ENCODE results near the gene FBXW8. TPM values are rescaled to one million over a fixed set of nuclear protein-coding genes. Genes with fewer than 3 reads are reported as not detected.

FBXW8 gene, protein sequence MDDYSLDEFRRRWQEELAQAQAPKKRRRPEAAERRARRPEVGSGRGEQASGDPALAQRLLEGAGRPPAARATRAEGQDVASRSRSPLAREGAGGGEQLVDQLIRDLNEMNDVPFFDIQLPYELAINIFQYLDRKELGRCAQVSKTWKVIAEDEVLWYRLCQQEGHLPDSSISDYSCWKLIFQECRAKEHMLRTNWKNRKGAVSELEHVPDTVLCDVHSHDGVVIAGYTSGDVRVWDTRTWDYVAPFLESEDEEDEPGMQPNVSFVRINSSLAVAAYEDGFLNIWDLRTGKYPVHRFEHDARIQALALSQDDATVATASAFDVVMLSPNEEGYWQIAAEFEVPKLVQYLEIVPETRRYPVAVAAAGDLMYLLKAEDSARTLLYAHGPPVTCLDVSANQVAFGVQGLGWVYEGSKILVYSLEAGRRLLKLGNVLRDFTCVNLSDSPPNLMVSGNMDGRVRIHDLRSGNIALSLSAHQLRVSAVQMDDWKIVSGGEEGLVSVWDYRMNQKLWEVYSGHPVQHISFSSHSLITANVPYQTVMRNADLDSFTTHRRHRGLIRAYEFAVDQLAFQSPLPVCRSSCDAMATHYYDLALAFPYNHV
- total RNA-seq: 16.4 TPM
- long read RNA-seq, full-length matches to known transcripts: 12 of 32 reads
- long read RNA-seq, partial matches to known transcripts: 2 of 32 reads
- long read RNA-seq, other reads (novel, unspliced or antisense): 18 of 32 reads

DNA sequence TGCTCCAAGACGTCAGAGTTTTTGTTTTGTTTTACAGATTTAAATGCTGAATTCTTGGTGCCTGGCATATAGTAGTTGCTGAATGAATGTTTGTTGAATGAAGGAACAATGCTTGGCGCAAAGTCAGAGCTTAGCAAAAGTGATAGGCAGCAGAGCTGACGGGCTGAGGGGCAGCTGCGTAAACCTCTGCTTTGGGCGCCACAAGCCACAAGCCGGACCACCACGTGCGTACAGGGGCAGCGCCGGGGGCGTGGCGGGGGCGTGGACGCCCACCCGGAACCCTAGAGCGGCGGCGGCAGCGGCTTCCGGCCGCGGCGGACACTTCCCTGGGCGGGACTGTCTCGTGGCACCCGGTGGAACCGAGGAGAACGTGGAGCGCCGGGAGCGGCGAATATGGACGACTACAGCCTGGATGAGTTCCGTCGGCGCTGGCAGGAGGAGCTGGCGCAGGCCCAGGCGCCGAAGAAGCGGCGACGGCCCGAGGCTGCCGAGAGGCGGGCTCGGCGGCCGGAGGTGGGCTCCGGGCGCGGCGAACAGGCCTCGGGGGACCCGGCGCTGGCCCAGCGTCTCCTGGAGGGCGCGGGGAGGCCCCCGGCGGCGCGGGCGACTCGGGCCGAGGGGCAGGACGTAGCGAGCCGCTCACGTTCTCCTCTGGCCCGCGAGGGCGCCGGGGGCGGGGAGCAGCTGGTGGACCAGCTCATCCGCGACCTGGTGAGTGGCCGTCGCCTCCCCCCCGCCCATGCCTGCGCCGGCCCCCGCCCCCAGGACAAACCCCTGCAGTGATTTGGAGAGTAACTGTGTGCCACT is at the start of gene FBXW8:
Gene FBXW8 (plus strand): TSS at position 306 of the 807 bp plus-strand sequence. CDS start 88 bp downstream, at position 394.
- H3K27me3 ChIP-seq (ENCODE audit: low read depth): no peaks in the 10 kb centered on the region
- peak; percentile 95 to 96 for ATAC-seq
- intact Hi-C loops (cut with DNase I): no loop called here

DNA sequence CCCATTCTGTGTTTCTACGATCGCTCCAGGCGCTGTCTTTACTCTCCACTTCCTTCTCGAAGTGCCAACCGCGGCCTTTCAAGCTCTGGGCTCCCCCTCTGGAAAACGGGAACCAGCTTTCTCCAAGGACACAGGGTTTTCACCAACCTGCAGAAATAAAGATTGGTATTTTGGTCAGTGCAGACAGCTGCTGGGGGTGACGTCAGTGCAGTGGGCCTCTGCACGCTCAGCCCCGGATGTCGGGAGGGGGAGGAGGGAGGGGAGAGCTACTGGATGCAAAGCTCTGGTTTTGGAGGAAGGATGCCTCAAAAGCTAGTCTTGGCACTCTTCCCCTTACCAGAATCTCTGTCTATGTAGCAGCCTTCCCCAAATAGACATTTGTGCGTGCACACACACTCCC is 49.4 kb upstream of the FBXW8 start:
- no peaks in the 10 kb centered on the region for H3K36me3 ChIP-seq
- ATAC-seq (no peak), DNase-seq (no peak)
- no peaks in the 10 kb centered on the region for H3K4me1 ChIP-seq
- H3K27ac ChIP-seq: no peak overlapping the region
- no peaks in the 10 kb centered on the region for H3K9me3 ChIP-seq
- intact Hi-C loops (cut with DNase I): no loop called here
- TF ChIP-seq, protein P1, sequence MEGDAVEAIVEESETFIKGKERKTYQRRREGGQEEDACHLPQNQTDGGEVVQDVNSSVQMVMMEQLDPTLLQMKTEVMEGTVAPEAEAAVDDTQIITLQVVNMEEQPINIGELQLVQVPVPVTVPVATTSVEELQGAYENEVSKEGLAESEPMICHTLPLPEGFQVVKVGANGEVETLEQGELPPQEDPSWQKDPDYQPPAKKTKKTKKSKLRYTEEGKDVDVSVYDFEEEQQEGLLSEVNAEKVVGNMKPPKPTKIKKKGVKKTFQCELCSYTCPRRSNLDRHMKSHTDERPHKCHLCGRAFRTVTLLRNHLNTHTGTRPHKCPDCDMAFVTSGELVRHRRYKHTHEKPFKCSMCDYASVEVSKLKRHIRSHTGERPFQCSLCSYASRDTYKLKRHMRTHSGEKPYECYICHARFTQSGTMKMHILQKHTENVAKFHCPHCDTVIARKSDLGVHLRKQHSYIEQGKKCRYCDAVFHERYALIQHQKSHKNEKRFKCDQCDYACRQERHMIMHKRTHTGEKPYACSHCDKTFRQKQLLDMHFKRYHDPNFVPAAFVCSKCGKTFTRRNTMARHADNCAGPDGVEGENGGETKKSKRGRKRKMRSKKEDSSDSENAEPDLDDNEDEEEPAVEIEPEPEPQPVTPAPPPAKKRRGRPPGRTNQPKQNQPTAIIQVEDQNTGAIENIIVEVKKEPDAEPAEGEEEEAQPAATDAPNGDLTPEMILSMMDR (IDR thresholded peaks at IDR 0.05): no peak
- H3K27me3 ChIP-seq (ENCODE audit: low read depth): peaks cover 10% of the 10 kb centered on the region
- no peak overlapping the region for H3K4me3 ChIP-seq

More for the DNA sequence above, at the start of gene FBXW8:
- Histone ChIP-seq H3K4me1 (peaks cover 10% of the 10 kb centered on the region), H3K4me3 (peak within 1 kb of the TSS; percentile 80), H3K36me3 (no peaks in the 10 kb centered on the region), H3K9me3 (no peaks in the 10 kb centered on the region), H3K27ac (peak within 1 kb of the TSS; percentile 80)
- TF ChIP-seq, protein P1 (IDR thresholded peaks at IDR 0.05): no peak
- DNase-seq: peak; percentile 85

DNA sequence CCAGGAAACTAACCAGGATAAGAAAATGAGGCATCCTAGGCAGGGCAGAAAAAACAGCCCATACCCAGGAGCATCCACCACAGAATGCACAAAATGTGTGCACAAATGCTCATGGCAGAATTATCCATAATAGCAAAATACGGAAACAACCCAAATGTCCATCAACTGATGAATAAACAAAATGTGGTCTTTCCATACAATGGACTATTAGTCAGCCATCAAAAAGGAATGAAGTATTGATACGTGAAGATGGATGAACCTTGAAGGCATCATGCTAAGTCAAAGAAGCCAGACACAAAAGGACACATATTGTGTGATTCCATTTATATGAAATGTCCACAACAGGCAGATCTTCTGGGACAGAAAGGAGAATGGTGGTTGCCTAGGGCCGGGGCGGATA is 48.6 kb upstream of the FBXW8 start:
- ATAC-seq (no peak), DNase-seq (no peak)
- Histone ChIP-seq H3K27me3 (ENCODE audit: low read depth) (peaks cover 6% of the 10 kb centered on the region), H3K4me3 (no peak overlapping the region), H3K27ac (no peak overlapping the region), H3K36me3 (no peaks in the 10 kb centered on the region), H3K9me3 (no peaks in the 10 kb centered on the region), H3K4me1 (no peaks in the 10 kb centered on the region)
- TF ChIP-seq, protein P1 (IDR thresholded peaks at IDR 0.05): no peak
- intact Hi-C loops (cut with DNase I): no loop called here

DNA sequence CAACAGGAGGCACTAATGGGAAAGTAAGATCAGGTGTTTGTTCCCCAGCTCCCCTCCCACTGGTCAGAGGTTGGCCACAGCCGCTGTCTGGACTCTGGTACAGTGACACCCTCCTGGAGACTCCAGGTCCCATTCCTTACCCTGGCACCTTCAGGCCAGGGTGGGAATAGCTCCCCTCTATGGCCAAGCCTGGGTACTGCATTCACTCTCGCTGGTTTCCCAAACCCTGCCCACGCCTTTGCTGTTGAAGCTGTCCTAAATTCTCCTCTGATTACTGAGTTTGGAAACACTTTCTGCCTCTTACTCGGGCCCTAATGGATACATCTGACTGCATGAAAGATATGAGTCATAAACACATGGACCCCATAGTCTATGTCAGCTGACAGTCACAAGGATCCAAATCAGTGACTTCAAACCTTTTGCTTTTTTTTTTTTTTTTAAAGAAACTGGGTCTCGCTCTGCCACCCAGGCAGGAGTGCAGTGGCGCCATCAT is 47.4 kb upstream of the FBXW8 start:
- DNase-seq (no peak), ATAC-seq (peak; percentile 37 to 76)
- H3K27me3 ChIP-seq (ENCODE audit: low read depth): peaks cover 6% of the 10 kb centered on the region
- H3K27ac ChIP-seq: no peak overlapping the region
- no peak overlapping the region for H3K4me3 ChIP-seq
- TF ChIP-seq, protein P1 (IDR thresholded peaks at IDR 0.05): peak; percentile 34
- H3K36me3 ChIP-seq: no peaks in the 10 kb centered on the region
- no peaks in the 10 kb centered on the region for H3K9me3 ChIP-seq
- intact Hi-C loops (cut with DNase I): no loop called here
- no peaks in the 10 kb centered on the region for H3K4me1 ChIP-seq
